ENCODE results near the gene MS4A18. TPM values are rescaled to one million over a fixed set of nuclear protein-coding genes. Genes with fewer than 3 reads are reported as not detected.

MS4A18 gene
- total RNA-seq, 2 donors from 2014 or later: not detected

DNA sequence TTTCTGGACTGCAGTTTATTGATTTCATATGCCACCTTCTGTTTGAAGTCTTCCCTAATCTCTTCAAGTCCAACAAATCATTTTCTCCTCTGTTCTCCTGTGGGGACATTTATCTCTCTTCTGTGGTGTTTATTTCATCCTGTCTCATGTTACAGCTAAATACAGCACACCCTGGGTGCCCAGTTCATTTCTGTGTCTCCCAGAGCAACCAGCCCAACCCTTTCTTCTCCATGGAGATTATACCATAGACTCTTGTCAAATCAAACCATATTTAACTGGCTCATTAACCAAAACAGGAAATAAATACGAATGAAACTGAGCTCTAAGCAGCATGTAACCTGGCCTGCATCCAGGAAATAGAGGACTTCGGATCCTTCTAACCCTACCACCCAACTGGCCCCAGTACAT is 25.2 kb upstream of the MS4A18 start, which contains the start of gene MS4A8:
MS4A8 (plus strand) TSS at position 329 of the 408 bp plus-strand sequence. CDS start 1,249 bp downstream, outside the sequence.
- peak; percentile 73 for ATAC-seq
- H3K36me3 ChIP-seq (replicated peaks in 1 of 2; ENCODE audit: insufficient read depth in 1 of 2, low read depth in 2 of 2): no peaks in the 10 kb centered on the region
- H3K27ac ChIP-seq: peak within 1 kb of the TSS; percentile 28 to 59 (median 44)
- DNase-seq: peak; percentile 30 to 62 (median 53)
- 0% methylated on average over 2 of the region's 2 CpGs for WGBS, 2 donors
- peaks cover 52% of the 10 kb centered on the region for H3K4me1 ChIP-seq
- no peaks in the 10 kb centered on the region for H3K9me3 ChIP-seq
- TF ChIP-seq, protein P1, sequence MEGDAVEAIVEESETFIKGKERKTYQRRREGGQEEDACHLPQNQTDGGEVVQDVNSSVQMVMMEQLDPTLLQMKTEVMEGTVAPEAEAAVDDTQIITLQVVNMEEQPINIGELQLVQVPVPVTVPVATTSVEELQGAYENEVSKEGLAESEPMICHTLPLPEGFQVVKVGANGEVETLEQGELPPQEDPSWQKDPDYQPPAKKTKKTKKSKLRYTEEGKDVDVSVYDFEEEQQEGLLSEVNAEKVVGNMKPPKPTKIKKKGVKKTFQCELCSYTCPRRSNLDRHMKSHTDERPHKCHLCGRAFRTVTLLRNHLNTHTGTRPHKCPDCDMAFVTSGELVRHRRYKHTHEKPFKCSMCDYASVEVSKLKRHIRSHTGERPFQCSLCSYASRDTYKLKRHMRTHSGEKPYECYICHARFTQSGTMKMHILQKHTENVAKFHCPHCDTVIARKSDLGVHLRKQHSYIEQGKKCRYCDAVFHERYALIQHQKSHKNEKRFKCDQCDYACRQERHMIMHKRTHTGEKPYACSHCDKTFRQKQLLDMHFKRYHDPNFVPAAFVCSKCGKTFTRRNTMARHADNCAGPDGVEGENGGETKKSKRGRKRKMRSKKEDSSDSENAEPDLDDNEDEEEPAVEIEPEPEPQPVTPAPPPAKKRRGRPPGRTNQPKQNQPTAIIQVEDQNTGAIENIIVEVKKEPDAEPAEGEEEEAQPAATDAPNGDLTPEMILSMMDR (IDR thresholded peaks at IDR 0.05): no peak
- no peak for TF ChIP-seq POLR2A (IDR thresholded peaks at IDR 0.05)
- H3K4me3 ChIP-seq: no peak within 1 kb of the TSS
- no peaks in the 10 kb centered on the region for H3K27me3 ChIP-seq
- intact Hi-C loops (cut with DNase I): no loop called here

DNA sequence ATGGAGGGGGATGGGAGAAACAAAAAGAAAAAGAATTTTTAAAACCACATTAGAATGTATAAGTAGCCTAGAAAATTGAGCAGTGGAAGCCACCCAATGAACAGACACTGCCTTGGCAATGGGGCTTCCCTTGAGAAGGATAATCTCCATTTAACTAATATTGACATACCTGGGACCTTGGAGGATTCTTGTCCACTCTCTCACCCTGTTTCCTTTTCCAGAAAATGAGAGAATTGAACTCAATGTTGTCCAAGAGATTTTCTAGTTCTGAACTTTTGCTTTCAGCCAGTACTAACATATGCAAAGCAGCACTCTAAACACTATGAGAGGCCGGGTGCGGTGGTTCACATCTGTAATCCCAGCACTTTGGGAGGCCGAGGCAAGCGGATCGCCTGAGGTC is 24.6 kb upstream of the MS4A18 start:
- intact Hi-C loops (cut with DNase I): loop anchor here (10.0 kb wide), 1 partner anchor 55 kb away; the partner anchor contains the start of gene MS4A15
- no peak for ATAC-seq

DNA sequence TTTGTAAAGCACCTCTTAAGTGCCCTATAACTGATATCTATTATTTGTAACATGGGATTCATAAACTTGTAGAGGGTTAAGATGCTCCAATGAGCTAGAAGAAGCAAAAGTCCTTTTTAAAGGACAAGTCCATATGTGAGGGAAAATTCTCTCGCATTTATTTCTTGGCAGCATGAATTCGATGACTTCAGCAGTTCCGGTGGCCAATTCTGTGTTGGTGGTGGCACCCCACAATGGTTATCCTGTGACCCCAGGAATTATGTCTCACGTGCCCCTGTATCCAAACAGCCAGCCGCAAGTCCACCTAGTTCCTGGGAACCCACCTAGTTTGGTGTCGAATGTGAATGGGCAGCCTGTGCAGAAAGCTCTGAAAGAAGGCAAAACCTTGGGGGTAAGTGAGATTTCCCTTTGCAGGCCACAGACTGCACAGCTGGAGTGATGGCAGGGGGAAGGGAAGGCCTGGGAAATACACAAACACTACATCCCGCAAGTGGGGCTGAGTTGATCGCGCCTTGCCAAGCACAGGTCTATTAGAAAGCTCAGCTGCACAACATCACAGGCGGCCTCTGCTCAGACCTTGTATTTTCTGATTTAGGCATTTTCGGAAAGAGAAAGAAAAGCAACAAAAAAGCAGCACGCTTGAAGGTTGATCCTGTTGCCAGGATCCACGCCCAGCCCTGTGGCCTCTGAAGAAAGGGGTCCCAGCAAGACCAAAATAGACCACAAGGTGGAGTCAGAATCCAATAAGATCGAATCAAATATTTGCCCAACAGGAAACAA is 23.6 kb upstream of the MS4A18 start:
- Histone ChIP-seq H3K27ac (no peak overlapping the region), H3K9me3 (no peaks in the 10 kb centered on the region), H3K27me3 (no peaks in the 10 kb centered on the region), H3K4me1 (peaks cover 52% of the 10 kb centered on the region), H3K36me3 (replicated peaks in 1 of 2; ENCODE audit: insufficient read depth in 1 of 2, low read depth in 2 of 2) (no peaks in the 10 kb centered on the region), H3K4me3 (no peak overlapping the region)
- DNase-seq (peak; percentile 56 to 72 (median 70)), ATAC-seq (peak; percentile 66)
- intact Hi-C loops (cut with DNase I): loop anchor here (10.0 kb wide), 1 partner anchor 54 kb away; the partner anchor contains the start of gene MS4A15
- no peak for TF ChIP-seq POLR2A (IDR thresholded peaks at IDR 0.05)
- TF ChIP-seq, protein P1 (IDR thresholded peaks at IDR 0.05): peak; percentile 43 to 88 (median 75)
- WGBS, 2 donors: 63 to 65% methylated on average over 14 of the region's 14 CpGs

More for the DNA sequence above, 24.6 kb upstream of the MS4A18 start:
- 94 to 98% methylated on average over 5 of the region's 5 CpGs for WGBS, 2 donors
- TF ChIP-seq, protein P1 (IDR thresholded peaks at IDR 0.05): no peak
- no peak for TF ChIP-seq POLR2A (IDR thresholded peaks at IDR 0.05)
- DNase-seq: no peak
- no peaks in the 10 kb centered on the region for H3K27me3 ChIP-seq
- peaks cover 52% of the 10 kb centered on the region for H3K4me1 ChIP-seq
- peak overlapping the region in 3 of 4 donors; percentile 28 to 59 (median 51) for H3K27ac ChIP-seq
- H3K9me3 ChIP-seq: no peaks in the 10 kb centered on the region
- no peak overlapping the region for H3K4me3 ChIP-seq
- no peaks in the 10 kb centered on the region for H3K36me3 ChIP-seq (replicated peaks in 1 of 2; ENCODE audit: insufficient read depth in 1 of 2, low read depth in 2 of 2)

DNA sequence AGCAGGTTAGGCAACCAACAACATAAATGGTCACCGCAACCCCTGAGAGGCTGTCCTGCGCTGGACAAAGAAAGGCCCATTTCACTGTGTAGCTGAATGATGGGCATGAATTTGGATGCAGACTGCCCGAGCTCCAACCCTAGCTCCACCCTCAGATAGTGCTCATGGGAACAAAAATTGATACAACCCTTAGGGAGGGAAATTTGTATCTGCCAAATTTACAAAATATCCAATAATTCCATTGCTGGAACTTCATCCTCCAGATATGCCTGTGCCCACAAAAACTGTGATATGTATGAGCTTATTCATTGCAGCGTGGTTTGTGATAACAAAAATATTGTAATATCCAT is 23.1 kb upstream of the MS4A18 start:
- intact Hi-C loops (cut with DNase I): loop anchor here (10.0 kb wide), 1 partner anchor 53 kb away; the partner anchor contains the start of gene MS4A15
- peak overlapping the region in 1 of 4 donors; percentile 15 for H3K27ac ChIP-seq
- 26 to 38% methylated on average over 4 of the region's 4 CpGs for WGBS, 2 donors
- H3K27me3 ChIP-seq: no peaks in the 10 kb centered on the region
- TF ChIP-seq, protein P1 (IDR thresholded peaks at IDR 0.05): no peak
- no peak for TF ChIP-seq POLR2A (IDR thresholded peaks at IDR 0.05)
- no peak overlapping the region for H3K4me3 ChIP-seq
- H3K4me1 ChIP-seq: peaks cover 52% of the 10 kb centered on the region
- H3K36me3 ChIP-seq (replicated peaks in 1 of 2; ENCODE audit: insufficient read depth in 1 of 2, low read depth in 2 of 2): no peaks in the 10 kb centered on the region
- ATAC-seq: no peak
- no peak for DNase-seq
- no peaks in the 10 kb centered on the region for H3K9me3 ChIP-seq

Data from body of pancreas (tissue), 4 donors.